HG03159 (cell line): ENCODE results near the gene CDH13.

Experiments
- ATAC-seq: cut with Tn5 transposase; IDR thresholded peaks from one replicate; pipeline ENCODE4 v1.9.1; 2021; ENCODE audit warnings: mild to moderate bottlenecking, moderate library complexity; ENCODE audit not compliant: unreplicated experiment

Gene CDH13

GRCh38 chr16:83513008-83513755 lies 886.4 kb downstream of the CDH13 start:
- no peak for ATAC-seq

- ATAC-seq: no peak
Measured at GRCh38 chr16:83515395-83515794, 888.6 kb downstream of the CDH13 start.

- ATAC-seq: no peak
Measured at GRCh38 chr16:83516931-83517330, 890.2 kb downstream of the CDH13 start.

GRCh38 chr16:83517398-83517797 lies 890.6 kb downstream of the CDH13 start:
- no peak for ATAC-seq

GRCh38 chr16:83520596-83520995 lies 893.8 kb downstream of the CDH13 start:
- ATAC-seq: no peak

GRCh38 chr16:83530293-83530692 lies 903.5 kb downstream of the CDH13 start:
- no peak for ATAC-seq

GRCh38 chr16:83532634-83533033 lies 905.9 kb downstream of the CDH13 start:
- no peak for ATAC-seq

- ATAC-seq: no peak
Measured at GRCh38 chr16:83533193-83533592, 906.4 kb downstream of the CDH13 start.

GRCh38 chr16:83538707-83539106 lies 911.9 kb downstream of the CDH13 start:
- no peak for ATAC-seq

GRCh38 chr16:83539736-83540490 lies 913.1 kb downstream of the CDH13 start:
- ATAC-seq: no peak

GRCh38 chr16:83541231-83541630 lies 914.5 kb downstream of the CDH13 start:
- no peak for ATAC-seq

- no peak for ATAC-seq
Measured at GRCh38 chr16:83542491-83542890, 915.7 kb downstream of the CDH13 start.

- no peak for ATAC-seq
Measured at GRCh38 chr16:83549316-83550182, 922.8 kb downstream of the CDH13 start.

GRCh38 chr16:83550183-83550569 lies 923.4 kb downstream of the CDH13 start:
- ATAC-seq: no peak

GRCh38 chr16:83552228-83552627 lies 925.5 kb downstream of the CDH13 start:
- no peak for ATAC-seq

GRCh38 chr16:83552930-83553329 lies 926.2 kb downstream of the CDH13 start:
- ATAC-seq: no peak

- no peak for ATAC-seq
Measured at GRCh38 chr16:83554096-83554495, 927.3 kb downstream of the CDH13 start.

GRCh38 chr16:83554540-83554939 lies 927.8 kb downstream of the CDH13 start:
- ATAC-seq: no peak

GRCh38 chr16:83561876-83562275 lies 935.1 kb downstream of the CDH13 start:
- no peak for ATAC-seq

GRCh38 chr16:83568345-83568744 lies 941.6 kb downstream of the CDH13 start:
- ATAC-seq: no peak

GRCh38 chr16:83574388-83574787 lies 947.6 kb downstream of the CDH13 start:
- no peak for ATAC-seq
